ENCODE results near the gene PAIP1. TPM values are rescaled to one million over a fixed set of nuclear protein-coding genes. Genes with fewer than 3 reads are reported as not detected.
"Not testable (repeated sequence)": the region's sequence is repeated elsewhere in the genome, so short reads cannot be mapped to it uniquely, and the experiment has no call there.

Gene PAIP1
- total RNA-seq, 1 donor from 2014 or later: 101 TPM

GRCh38 chr5:43514025-43514424 is 42.9 kb downstream of the PAIP1 start:
- Mint-ChIP-seq H3K9me3 (ENCODE audit: unreplicated experiment) (no peaks in the 10 kb centered on the region), H3K27ac (ENCODE audit: unreplicated experiment) (peak overlapping the region; percentile 99), H3K27me3 (ENCODE audit: low read depth, unreplicated experiment) (no peaks in the 10 kb centered on the region), H3K36me3 (ENCODE audit: low read depth, unreplicated experiment) (peaks cover 4% of the 10 kb centered on the region), H3K4me3 (ENCODE audit: unreplicated experiment) (peak overlapping the region; percentile 96), H3K4me1 (ENCODE audit: low read depth, unreplicated experiment) (peaks cover 13% of the 10 kb centered on the region)
- FAIRE-seq (no peak), DNase-seq (ENCODE audit: low read depth) (no peak)
- Histone ChIP-seq H3K9me3 (ENCODE audit: insufficient read depth, low read depth, low read length) (no peaks in the 10 kb centered on the region), H3K4me1 (ENCODE audit: insufficient read depth, low read length) (peaks cover 4% of the 10 kb centered on the region), H3K27ac (ENCODE audit: low read depth, low read length) (peak overlapping the region; percentile 97), H4K20me1 (ENCODE audit: insufficient read depth, low read length) (no peaks in the 10 kb centered on the region), H3K36me3 (ENCODE audit: insufficient read depth, low read length) (no peaks in the 10 kb centered on the region), H3K9ac (ENCODE audit: low read length) (peak overlapping the region; percentile 95), H3K27me3 (ENCODE audit: insufficient read depth, low read length) (no peaks in the 10 kb centered on the region), H2AFZ (ENCODE audit: low read depth, low read length) (peak overlapping the region; percentile 81), H3K4me3 (ENCODE audit: insufficient read depth, low read depth, low read length) (peak overlapping the region; percentile 89), H3K79me2 (ENCODE audit: insufficient read depth, low read length) (peaks cover 21% of the 10 kb centered on the region), H3K4me2 (ENCODE audit: low read length) (peak overlapping the region; percentile 93)
- TF ChIP-seq CTCF (IDR thresholded peaks at IDR 0.05; ENCODE audit: insufficient read depth, low read depth, low read length) (no peak), EZH2 (IDR thresholded peaks at IDR 0.05; ENCODE audit: insufficient read depth, low read length) (no peak)

- H3K27me3 Mint-ChIP-seq (ENCODE audit: low read depth, unreplicated experiment); H3K36me3 Mint-ChIP-seq (ENCODE audit: low read depth, unreplicated experiment); H3K4me3 ChIP-seq (ENCODE audit: insufficient read depth, low read depth, low read length): not testable (repeated sequence)
Observed at GRCh38 chr5:43511062-43511461, 45.8 kb downstream of the PAIP1 start.

GRCh38 chr5:43498581-43498980 is 58.3 kb downstream of the PAIP1 start:
- Histone ChIP-seq H3K36me3 (ENCODE audit: insufficient read depth, low read length) (no peaks in the 10 kb centered on the region), H3K9ac (ENCODE audit: low read length) (no peak overlapping the region), H4K20me1 (ENCODE audit: insufficient read depth, low read length) (no peaks in the 10 kb centered on the region), H3K4me2 (ENCODE audit: low read length) (no peak overlapping the region), H3K4me3 (ENCODE audit: insufficient read depth, low read depth, low read length) (no peak overlapping the region), H3K27me3 (ENCODE audit: insufficient read depth, low read length) (no peaks in the 10 kb centered on the region), H3K4me1 (ENCODE audit: insufficient read depth, low read length) (no peaks in the 10 kb centered on the region), H2AFZ (ENCODE audit: low read depth, low read length) (no peak overlapping the region), H3K9me3 (ENCODE audit: insufficient read depth, low read depth, low read length) (no peaks in the 10 kb centered on the region), H3K27ac (ENCODE audit: low read depth, low read length) (no peak overlapping the region), H3K79me2 (ENCODE audit: insufficient read depth, low read length) (no peaks in the 10 kb centered on the region)
- DNase-seq (ENCODE audit: low read depth) (no peak), FAIRE-seq (no peak)
- Mint-ChIP-seq H3K36me3 (ENCODE audit: low read depth, unreplicated experiment) (no peaks in the 10 kb centered on the region), H3K27ac (ENCODE audit: unreplicated experiment) (no peak overlapping the region), H3K4me3 (ENCODE audit: unreplicated experiment) (no peak overlapping the region), H3K4me1 (ENCODE audit: low read depth, unreplicated experiment) (no peaks in the 10 kb centered on the region), H3K27me3 (ENCODE audit: low read depth, unreplicated experiment) (no peaks in the 10 kb centered on the region), H3K9me3 (ENCODE audit: unreplicated experiment) (no peaks in the 10 kb centered on the region)
- no peak for TF ChIP-seq EZH2 (IDR thresholded peaks at IDR 0.05; ENCODE audit: insufficient read depth, low read length)

More at GRCh38 chr5:43511062-43511461, 45.8 kb downstream of the PAIP1 start:
- not testable (repeated sequence) for H3K36me3 ChIP-seq (ENCODE audit: insufficient read depth, low read length); H3K4me1 ChIP-seq (ENCODE audit: insufficient read depth, low read length); H3K27ac ChIP-seq (ENCODE audit: low read depth, low read length); H3K9me3 Mint-ChIP-seq (ENCODE audit: unreplicated experiment); DNase-seq (ENCODE audit: low read depth); H2AFZ ChIP-seq (ENCODE audit: low read depth, low read length); FAIRE-seq; H4K20me1 ChIP-seq (ENCODE audit: insufficient read depth, low read length); H3K4me2 ChIP-seq (ENCODE audit: low read length); H3K27ac Mint-ChIP-seq (ENCODE audit: unreplicated experiment); H3K4me3 Mint-ChIP-seq (ENCODE audit: unreplicated experiment); H3K9ac ChIP-seq (ENCODE audit: low read length); H3K27me3 ChIP-seq (ENCODE audit: insufficient read depth, low read length); H3K9me3 ChIP-seq (ENCODE audit: insufficient read depth, low read depth, low read length)
- H3K79me2 ChIP-seq (ENCODE audit: insufficient read depth, low read length): peaks cover 21% of the 10 kb centered on the region
- peaks cover 13% of the 10 kb centered on the region for H3K4me1 Mint-ChIP-seq (ENCODE audit: low read depth, unreplicated experiment)

All from astrocyte (in vitro differentiated cells and primary cell).